HG02840 (cell line): ENCODE results near the gene NFATC1.

ENCODE experiments used
- ATAC-seq: cut with Tn5 transposase; IDR thresholded peaks from one replicate; pipeline ENCODE4 v1.9.1; 2021; ENCODE audit warnings: mild to moderate bottlenecking, moderate library complexity, moderate number of reproducible peaks; ENCODE audit not compliant: unreplicated experiment, low FRiP score

The NFATC1 gene

GRCh38 chr18:79574938-79575525 lies 179.3 kb downstream of the NFATC1 start:
- no peak for ATAC-seq

DNA sequence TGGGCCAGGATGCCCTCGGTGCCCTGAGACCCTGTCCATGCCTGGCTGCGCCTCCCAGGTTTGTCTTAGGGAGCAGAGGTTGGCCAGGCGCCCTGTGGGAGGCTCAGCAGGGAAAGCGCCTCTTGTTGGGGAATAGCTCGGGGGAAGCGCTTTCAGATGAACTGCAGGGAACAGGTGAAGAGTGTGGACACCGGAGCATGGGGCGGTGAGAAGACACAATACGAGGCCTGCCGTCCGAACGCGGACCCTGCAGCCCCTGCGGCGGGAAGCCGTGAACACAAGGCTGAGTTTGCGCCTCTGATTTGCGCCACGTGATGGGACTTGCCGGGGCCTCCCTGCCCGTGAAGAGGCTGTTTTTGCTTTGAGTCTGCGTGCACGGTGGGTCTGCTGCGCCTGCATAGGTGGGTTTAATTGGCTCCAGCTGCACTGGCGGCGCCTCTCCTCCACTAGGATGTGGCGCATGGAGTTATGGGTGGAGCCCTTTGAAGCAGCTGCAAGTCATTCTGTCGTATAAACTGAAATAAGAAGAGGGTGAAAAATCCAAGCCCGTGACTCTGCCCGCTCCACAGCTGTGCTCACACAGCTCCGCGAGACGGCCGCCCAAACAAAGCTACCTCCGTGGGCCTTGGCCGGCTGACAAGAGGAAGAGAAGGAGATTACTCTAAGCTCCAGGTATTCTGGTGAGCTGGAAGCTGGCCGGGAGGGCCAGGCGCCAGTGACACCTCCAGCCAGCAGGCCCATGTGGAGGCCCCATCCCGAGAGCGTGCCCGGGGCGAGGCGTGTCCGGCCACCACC lies 180.4 kb downstream of the NFATC1 start:
- no peak for ATAC-seq

DNA sequence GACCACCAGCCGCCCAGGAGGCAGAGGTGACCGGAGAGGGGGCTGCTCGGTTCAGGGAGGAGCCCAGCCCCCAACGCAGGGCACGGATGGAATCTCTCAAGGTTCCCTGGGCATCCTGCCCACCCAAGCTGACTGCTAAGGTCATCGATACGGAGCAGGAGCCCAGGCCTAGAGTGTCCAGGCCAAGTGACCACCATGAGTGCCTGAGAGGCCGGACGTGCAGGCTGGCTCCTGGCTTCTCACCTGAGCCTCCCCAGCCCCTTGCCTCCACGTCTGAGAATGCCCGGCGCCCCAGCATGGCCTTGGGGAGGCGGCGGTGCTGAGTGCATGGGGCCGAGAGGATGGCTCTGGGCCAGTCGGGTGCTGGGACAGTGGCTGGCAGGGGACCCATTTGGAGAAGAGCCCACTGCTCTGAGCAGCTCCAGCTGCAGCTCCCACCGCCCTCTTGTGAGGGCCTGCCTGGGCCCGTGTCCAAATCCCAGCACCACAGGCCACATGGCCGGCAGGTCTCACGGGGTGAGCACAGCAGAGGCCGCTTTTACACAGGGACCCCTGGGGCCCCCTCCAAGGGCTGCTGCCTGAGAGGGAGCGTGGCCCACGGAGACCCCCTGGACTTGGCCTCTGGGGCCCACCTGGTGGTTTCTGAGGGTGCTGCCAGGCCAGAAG lies 181.1 kb downstream of the NFATC1 start:
- no peak for ATAC-seq

DNA sequence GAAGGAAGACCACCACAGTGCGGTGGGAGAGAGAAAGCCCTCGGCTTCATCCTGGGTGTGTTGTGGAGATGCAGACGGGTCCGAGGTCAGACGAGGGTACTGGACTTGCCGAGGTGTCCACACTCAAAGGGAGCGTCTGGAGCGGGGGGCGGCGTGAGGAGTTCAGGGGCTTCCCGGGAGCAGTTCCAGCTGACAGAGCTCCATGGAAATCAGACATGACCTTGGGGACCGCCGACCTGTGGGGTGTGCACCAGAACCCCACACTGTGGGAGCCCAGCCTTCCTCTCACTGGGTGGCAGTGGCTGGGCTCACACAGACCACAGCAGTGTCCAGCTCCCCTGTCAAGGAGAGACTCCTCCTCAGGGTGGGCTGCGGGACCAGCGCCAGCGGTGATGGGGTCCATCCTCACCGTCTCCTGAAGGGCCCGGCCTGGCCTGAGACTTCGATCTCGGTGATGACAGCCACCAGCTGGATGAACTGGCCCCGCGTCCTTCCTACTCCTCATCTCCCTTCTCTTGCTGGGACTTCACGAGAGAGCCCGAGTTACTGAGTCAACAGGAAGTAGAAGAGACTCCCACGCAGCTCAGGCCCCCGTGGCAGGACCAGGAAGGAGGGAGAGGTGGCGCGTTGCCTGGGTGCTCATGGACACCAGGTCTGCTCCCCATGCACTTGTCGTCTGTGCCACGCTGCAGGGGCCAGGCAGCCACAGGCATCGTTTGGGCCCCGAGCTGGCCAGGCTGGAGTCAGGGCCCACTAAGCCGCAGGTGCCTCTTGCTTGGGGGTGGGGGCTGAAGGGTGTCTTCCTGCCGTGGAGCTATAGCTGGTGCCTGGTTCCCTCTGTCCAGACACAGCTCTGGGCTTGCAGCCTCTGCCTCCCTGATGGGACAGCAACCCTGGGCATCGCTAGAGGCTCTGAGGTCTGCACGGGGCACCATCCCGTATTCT lies 182.0 kb downstream of the NFATC1 start:
- ATAC-seq: no peak

DNA sequence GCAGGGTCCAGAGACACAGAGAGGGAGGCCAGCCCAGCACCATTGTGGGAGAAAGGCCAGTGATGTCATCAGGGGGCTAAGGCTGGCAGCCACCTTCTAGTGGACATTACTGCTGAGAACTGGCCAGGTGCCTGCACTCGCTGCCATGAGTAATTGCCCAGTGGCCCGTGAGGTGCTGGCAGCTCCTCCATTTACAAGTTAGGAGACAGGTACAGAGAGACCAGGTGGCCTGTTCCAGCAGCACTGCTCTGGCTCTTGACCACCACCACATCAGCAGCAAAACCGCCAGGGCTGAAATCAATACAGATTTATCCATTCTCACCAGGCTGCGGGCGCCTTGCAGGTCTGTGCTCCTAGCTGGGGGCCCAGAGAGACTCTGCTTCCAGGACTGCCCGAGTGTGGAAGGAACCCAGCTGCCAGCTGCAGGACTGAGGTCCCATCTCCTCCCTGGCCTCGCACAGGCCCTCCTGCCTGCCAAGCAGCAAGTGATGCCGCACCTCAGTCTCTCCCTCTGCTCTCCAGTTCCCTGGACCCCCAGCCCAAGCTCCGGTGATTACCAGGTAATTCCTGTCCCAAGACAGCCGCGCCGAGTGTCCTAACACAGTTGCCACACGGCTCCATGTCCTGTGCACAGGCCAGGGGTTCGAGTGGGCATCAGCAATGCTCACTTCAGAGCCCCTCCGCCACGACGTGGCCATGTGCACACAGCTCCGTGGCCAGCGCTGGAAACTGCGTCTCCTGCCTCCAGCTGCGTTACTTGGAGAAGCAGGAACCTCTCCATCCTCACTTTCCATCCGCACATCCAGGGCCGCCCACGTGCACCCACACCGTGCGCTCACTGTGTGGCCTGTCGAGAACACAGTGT lies 182.9 kb downstream of the NFATC1 start:
- no peak for ATAC-seq
